Fibroblast of lung (primary cell): Measurements from ENCODE around the gene TENT5A.
"Not testable (repeated sequence)": the region's sequence is repeated elsewhere in the genome, so short reads cannot be mapped to it uniquely, and the experiment has no call there.

ENCODE experiments used
- CTCF ChIP-seq, 2 donors: IDR thresholded peaks in 1 of 2; conservative IDR thresholded peaks in 1 of 2; 1 replicate in 1 of 2; 2 replicates in 1 of 2; pipeline ENCODE4 v1.5.1; 2011 to 2012; ENCODE audit warnings: low read length in 2 of 2, control low read depth in 1 of 2, inconsistent platforms in 1 of 2, low read depth in 1 of 2, mild to moderate bottlenecking in 1 of 2
- EZH2 ChIP-seq: IDR thresholded peaks from 2 replicates; pipeline ENCODE4 v1.5.1; 2012; ENCODE audit warnings: low read length, control low read depth, mild to moderate bottlenecking; ENCODE audit errors: missing control alignments

- TF ChIP-seq CTCF (conservative IDR thresholded peaks at IDR 0.05 in 1 of 2, IDR thresholded peaks at IDR 0.05 in 1 of 2; ENCODE audit: low read depth in 1 of 2, low read length in 2 of 2); EZH2: not testable (repeated sequence)
These were observed 23.7 kb upstream of the TENT5A start for GRCh38 chr6:81776219-81776618.
